IMR-90 (cell line): ENCODE measurements around the gene CLASP1. TPM values are rescaled to one million over a fixed set of nuclear protein-coding genes. Genes with fewer than 3 reads are reported as not detected.

ENCODE experiments used
- ATAC-seq: fragments of 200-7000 bp; cut with Tn5 transposase; 2 replicates; pipeline ENCODE4 v1.9.1; 2020; ENCODE audit warnings: low read depth, mild to moderate bottlenecking, moderate library complexity
- BruUV-seq: library from RNA; stranded (reverse); fragments of 400-500 nt; replicated peaks from 2 replicates; lab custom pipeline; 2021; lab: Mats Ljungman, UMichigan
- CTCF ChIA-PET: fragments of 300-600 bp; formaldehyde crosslinking; extraction: SDS; loops from one replicate; lab custom pipeline; 2021; ENCODE audit warnings: antibody characterized with exemption; lab: Yijun Ruan, JAX
- POLR2A ChIA-PET: fragments of 300-600 bp; sonication (Branson Sonifier 250); formaldehyde crosslinking; loops from one replicate; lab custom pipeline; 2022; ENCODE audit warnings: antibody characterized with exemption; ENCODE audit not compliant: unreplicated experiment; lab: Charles Lee
- DNase-seq: peaks from one replicate; pipeline ENCODE4 v3.0.0; 2013
- H2AFZ ChIP-seq: replicated peaks from 2 replicates; pipeline ENCODE3; 2013; ENCODE audit warnings: low read length, mild to moderate bottlenecking; ENCODE audit not compliant: poor library complexity
- H2AK5ac ChIP-seq: 2 replicates; pipeline ENCODE4 v1.6.1; 2013; ENCODE audit warnings: low read depth, low read length, inconsistent platforms
- H2AK9ac ChIP-seq: replicated peaks from 2 replicates; pipeline ENCODE3; 2013; ENCODE audit warnings: mild to moderate bottlenecking, low read depth, low read length, moderate library complexity; ENCODE audit not compliant: poor library complexity
- H2BK120ac ChIP-seq: 2 replicates; pipeline ENCODE4 v1.6.1; 2013; ENCODE audit warnings: low read depth, low read length, inconsistent platforms
- H2BK15ac ChIP-seq: 3 replicates; pipeline ENCODE4 v1.6.1; 2013; ENCODE audit warnings: low read depth, low read length, inconsistent platforms
- H2BK20ac ChIP-seq: 2 replicates; pipeline ENCODE4 v1.6.1; 2013; ENCODE audit warnings: low read depth, mild to moderate bottlenecking, inconsistent platforms, low read length, moderate library complexity
- H2BK5ac ChIP-seq: 2 replicates; pipeline ENCODE4 v1.6.1; 2013; ENCODE audit warnings: mild to moderate bottlenecking, low read depth, low read length, inconsistent platforms; ENCODE audit not compliant: poor library complexity, severe bottlenecking
- H3K14ac ChIP-seq: replicated peaks from 2 replicates; pipeline ENCODE4 v1.6.1; 2013; ENCODE audit warnings: low read depth, low read length, inconsistent platforms
- H3K18ac ChIP-seq: 2 replicates; pipeline ENCODE4 v1.6.1; 2013; ENCODE audit warnings: low read depth, low read length, control low read depth
- H3K23ac ChIP-seq: 2 replicates; pipeline ENCODE4 v1.6.1; 2013; ENCODE audit warnings: low read depth, low read length, inconsistent platforms
- H3K27ac ChIP-seq: 2 replicates; pipeline ENCODE4 v1.5.1; 2013; ENCODE audit warnings: mild to moderate bottlenecking, control low read depth, low read length; ENCODE audit not compliant: insufficient read depth
- H3K27me3 ChIP-seq: 2 replicates; pipeline ENCODE4 v1.6.1; 2013; ENCODE audit warnings: low read length; ENCODE audit not compliant: control insufficient read depth, insufficient read depth
- H3K36me3 ChIP-seq: 2 replicates; pipeline ENCODE4 v1.6.1; 2013; ENCODE audit warnings: low read length, mixed read lengths; ENCODE audit not compliant: control insufficient read depth, insufficient read depth
- H3K4ac ChIP-seq: 2 replicates; pipeline ENCODE4 v1.6.1; 2013; ENCODE audit warnings: low read depth, low read length, inconsistent platforms
- H3K4me1 ChIP-seq: 2 replicates; pipeline ENCODE4 v1.6.1; 2013; ENCODE audit warnings: low read length, mixed read lengths; ENCODE audit not compliant: control insufficient read depth, insufficient read depth
- H3K4me2 ChIP-seq: 2 replicates; pipeline ENCODE4 v1.6.1; 2013; ENCODE audit warnings: low read depth, mild to moderate bottlenecking, control low read depth, low read length, moderate library complexity
- H3K4me3 ChIP-seq: 2 replicates; pipeline ENCODE4 v1.5.1; 2013; ENCODE audit warnings: low read depth, mild to moderate bottlenecking, control low read depth, low read length, moderate library complexity; ENCODE audit not compliant: insufficient read depth
- H3K56ac ChIP-seq: 2 replicates; pipeline ENCODE4 v1.6.1; 2013; ENCODE audit warnings: low read length, inconsistent platforms; ENCODE audit not compliant: insufficient read depth; ENCODE audit errors: extremely low read depth
- H3K79me1 ChIP-seq, 2 experiments: 2 replicates each; pipeline ENCODE4 v1.6.1; 2013; ENCODE audit warnings: low read length in 2 of 2, inconsistent platforms in 1 of 2, low read depth in 1 of 2
- H3K9ac ChIP-seq: 2 replicates; pipeline ENCODE4 v1.6.1; 2013; ENCODE audit warnings: low read depth, low read length, control low read depth
- H3K9me1 ChIP-seq: 2 replicates; pipeline ENCODE4 v1.6.1; 2013; ENCODE audit warnings: low read length, inconsistent platforms; ENCODE audit not compliant: insufficient read depth
- H3K9me3 ChIP-seq: 2 replicates; pipeline ENCODE4 v1.6.1; 2013; ENCODE audit warnings: low read length; ENCODE audit not compliant: control insufficient read depth, insufficient read depth
- H4K20me1 ChIP-seq: 2 replicates; pipeline ENCODE4 v1.6.1; 2013; ENCODE audit warnings: low read length, inconsistent platforms; ENCODE audit not compliant: insufficient read depth
- H4K5ac ChIP-seq: 2 replicates; pipeline ENCODE4 v1.6.1; 2013; ENCODE audit warnings: mild to moderate bottlenecking, low read depth, low read length, control low read depth
- H4K8ac ChIP-seq, 2 experiments: 2 replicates each; pipeline ENCODE4 v1.6.1; 2013; ENCODE audit warnings: low read depth in 2 of 2, low read length in 2 of 2, control low read depth in 1 of 2, inconsistent platforms in 1 of 2
- H4K91ac ChIP-seq: 2 replicates; pipeline ENCODE4 v1.6.1; 2013; ENCODE audit warnings: low read depth, low read length, inconsistent platforms; ENCODE audit not compliant: insufficient read depth
- MAFK ChIP-seq: IDR thresholded peaks from 2 replicates; pipeline ENCODE4 v1.6.1; 2012; ENCODE audit warnings: low read depth, low read length, improper control_type of control experiment
- NFE2L2 ChIP-seq: fragments of 150-350 bp; IDR thresholded peaks from 2 replicates; pipeline ENCODE4 v1.6.1; 2016; ENCODE audit warnings: low read depth, mild to moderate bottlenecking, low read length
- RCOR1 ChIP-seq: IDR thresholded peaks from 2 replicates; pipeline ENCODE4 v1.6.1; 2012; ENCODE audit warnings: mild to moderate bottlenecking, low read length, improper control_type of control experiment; ENCODE audit not compliant: insufficient replicate concordance
- SMC3 ChIP-seq: fragments of 150-350 bp; IDR thresholded peaks from 2 replicates; pipeline ENCODE4 v1.6.1; 2016; ENCODE audit warnings: low read depth, mild to moderate bottlenecking, antibody characterized with exemption, low read length, moderate library complexity
- WGBS, 2 experiments: methylation state at CpG; one replicate each; pipeline versions ENCODE4 v1.1.5 to v1.1.7; 2013; ENCODE audit warnings: missing lambda C conversion rate in 2 of 2; ENCODE audit not compliant: insufficient read length in 1 of 2; ENCODE audit errors: extremely low coverage in 2 of 2; 5-methylcytosine and 5-hydroxymethylcytosine counted together
- dilution Hi-C: fragments of 300-500 bp; cut with HindIII; formaldehyde crosslinking; loops from one replicate; pipeline ENCODE4 v1.14.3; 2018; ENCODE audit warnings: low sequenced_read_pairs; ENCODE audit not compliant: unreplicated experiment
- in situ Hi-C: fragments of 300-500 bp; cut with MboI; formaldehyde crosslinking; loops from 3 replicates; pipeline ENCODE4 v1.14.3; 2019; ENCODE audit warnings: low sequenced_read_pairs, inconsistent platforms, mixed read lengths
- intact Hi-C: fragments of 100-400 bp; cut with micrococcal nuclease; formaldehyde crosslinking; loops from 2 replicates; pipeline ENCODE4 v1.10.0; 2022
- polyA plus RNA-seq, 3 experiments: library from polyadenylated mRNA; depleted of rRNA; stranded (reverse); fragments of >200 nt; gene quantifications; 2 replicates each; pipeline ENCODE4 v1.2.3, GENCODE V29; 2012; ENCODE audit warnings: low replicate concordance in 1 of 3
- total RNA-seq: library from RNA; depleted of rRNA; stranded (reverse); fragments of >200 nt; gene quantifications from 2 replicates; pipeline ENCODE4 v1.2.3, GENCODE V29; 2012

The CLASP1 gene
- total and polyA plus RNA-seq, 2 of the 4 experiments (the other 2 are of a cell fraction): 12.3 to 33.7 TPM

DNA sequence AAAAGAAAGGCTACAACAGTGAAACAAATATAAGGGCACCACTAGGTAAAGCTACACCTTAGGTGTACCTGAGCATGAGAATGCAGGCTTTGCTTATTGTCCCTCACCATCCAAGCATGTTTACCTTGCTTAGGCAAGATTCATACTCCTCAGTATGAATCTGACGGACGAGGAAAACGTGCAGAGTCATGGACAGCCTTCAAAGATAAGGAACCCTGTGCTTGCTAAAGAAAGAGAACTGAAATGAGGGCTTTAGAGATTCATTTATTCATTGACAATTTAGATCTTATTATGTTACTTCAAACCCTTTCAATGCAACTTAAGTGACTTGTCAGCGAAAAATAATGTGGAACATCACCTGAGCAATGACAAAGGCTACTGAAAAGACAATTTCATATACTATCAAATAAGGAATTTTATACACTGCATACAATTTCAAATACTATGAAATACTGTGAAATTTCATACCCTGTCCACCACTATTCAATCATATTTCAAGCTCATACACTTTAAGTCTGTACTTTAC, 21.7 kb downstream of the CLASP1 start:
- Histone ChIP-seq H3K4me1 (peaks cover 5% of the 10 kb centered on the region; the same call in 1 of the 2 replicates), H2BK20ac (no peak overlapping the region), H3K9me3 (no peaks in the 10 kb centered on the region), H2BK15ac (no peak overlapping the region), H3K4me2 (no peak overlapping the region), H4K8ac (no peak overlapping the region), H3K36me3 (no peaks in the 10 kb centered on the region; the same call in 1 of the 2 replicates), H3K4ac (no peak overlapping the region), H4K91ac (no peak overlapping the region), H3K23ac (0 out of 2 replicates have a peak overlapping the region, but pooled peaks have one; percentile 37), H3K56ac (no peak overlapping the region), H2AK9ac (no peak overlapping the region), H2AK5ac (no peak overlapping the region), H3K79me1 (peaks cover 18 to 54% of the 10 kb centered on the region in 2 experiments), H3K14ac (peak overlapping the region; percentile 62; the same call in 1 of the 2 replicates), H3K9me1 (peaks cover 5% of the 10 kb centered on the region), H3K27ac (no peak overlapping the region), H4K5ac (no peak overlapping the region), H3K18ac (no peak overlapping the region), H2BK5ac (no peak overlapping the region), H2BK120ac (no peak overlapping the region), H4K20me1 (peaks cover 9% of the 10 kb centered on the region; the same call in 1 of the 2 replicates), H3K4me3 (no peak overlapping the region), H2AFZ (no peak overlapping the region), H3K27me3 (no peaks in the 10 kb centered on the region), H3K9ac (no peak overlapping the region)
- no CpG with 5 or more reads among the region's 4 CpGs for WGBS, 2 experiments
- in situ Hi-C loops: no loop called here
- ChIA-PET CTCF (no interaction called here), POLR2A (no interaction called here)
- intact Hi-C loops: no loop called here
- ATAC-seq: no peak
- no TSS peak for BruUV-seq
- TF ChIP-seq NFE2L2 (no peak), SMC3 (no peak), MAFK (peak; percentile 75), RCOR1 (no peak)
- DNase-seq: no peak
- dilution Hi-C loops: no loop called here
